SK-N-MC (cell line): ENCODE results near the gene ESYT2.

ENCODE experiments used
- DNase-seq: peaks from one replicate; pipeline ENCODE4 v3.0.0-alpha.2; 2011; ENCODE audit warnings: low read depth, low spot score
- H3K27ac ChIP-seq: fragments of 200-600 bp; sonication (generic); 2 replicates; pipeline ENCODE4 v1.5.1; 2016; ENCODE audit warnings: mixed run types
- H3K36me3 ChIP-seq: fragments of 200-600 bp; sonication (generic); 2 replicates; pipeline ENCODE4 v1.6.1; 2017; ENCODE audit warnings: antibody characterized with exemption, low read length, mixed read lengths; ENCODE audit not compliant: insufficient read depth
- H3K4me3 ChIP-seq: fragments of 200-600 bp; sonication (generic); 2 replicates; pipeline ENCODE4 v1.5.1; 2016
- H3K9ac ChIP-seq: fragments of 200-600 bp; sonication (generic); 2 replicates; pipeline ENCODE4 v1.8.0; 2017; ENCODE audit warnings: mixed run types, mixed read lengths; ENCODE audit not compliant: insufficient read length
- H3K9me3 ChIP-seq: fragments of 200-600 bp; sonication (generic); 2 replicates; pipeline ENCODE4 v1.6.1; 2017; ENCODE audit warnings: low read depth, mild to moderate bottlenecking, antibody characterized with exemption, low read length, moderate library complexity, mixed read lengths
- EZH2 ChIP-seq: fragments of 200-600 bp; sonication (generic); IDR thresholded peaks from one replicate; pipeline ENCODE4 v1.6.1; 2017; ENCODE audit warnings: antibody characterized with exemption
- FOXP2 ChIP-seq: optimal IDR thresholded peaks from 2 replicates; pipeline ENCODE3; 2011; ENCODE audit warnings: mild to moderate bottlenecking, moderate library complexity; ENCODE audit not compliant: insufficient read depth; ENCODE audit errors: extremely low read length, control extremely low read depth
- POLR2AphosphoS5 ChIP-seq: IDR thresholded peaks from 2 replicates; pipeline ENCODE4 v1.6.1; 2012; ENCODE audit warnings: mild to moderate bottlenecking, low read depth, low read length, borderline replicate concordance

The ESYT2 gene

GRCh38 chr7:158689488-158689887 lies 139.8 kb downstream of the ESYT2 start:
- Histone ChIP-seq H3K9me3 (no peaks in the 10 kb centered on the region), H3K9ac (no peak overlapping the region), H3K27ac (no peak overlapping the region), H3K36me3 (peaks cover 78% of the 10 kb centered on the region), H3K4me3 (no peak overlapping the region)
- DNase-seq = no peak
- TF ChIP-seq FOXP2 (no peak), POLR2AphosphoS5 (no peak), EZH2 (no peak)

GRCh38 chr7:158687406-158687805 lies 141.9 kb downstream of the ESYT2 start:
- Histone ChIP-seq H3K27ac (no peak overlapping the region), H3K9ac (no peak overlapping the region), H3K4me3 (no peak overlapping the region), H3K9me3 (no peaks in the 10 kb centered on the region), H3K36me3 (peaks cover 83% of the 10 kb centered on the region)
- DNase-seq = no peak
- TF ChIP-seq EZH2 (no peak), POLR2AphosphoS5 (no peak), FOXP2 (no peak)

- Histone ChIP-seq H3K9ac (no peak overlapping the region), H3K27ac (no peak overlapping the region), H3K9me3 (no peaks in the 10 kb centered on the region), H3K4me3 (no peak overlapping the region), H3K36me3 (peaks cover 80% of the 10 kb centered on the region)
- DNase-seq = no peak
- no peak for TF ChIP-seq POLR2AphosphoS5
- TF ChIP-seq EZH2 = no peak
- no peak for TF ChIP-seq FOXP2
Observed at GRCh38 chr7:158685693-158686092, 143.6 kb downstream of the ESYT2 start.

- DNase-seq = no peak
- Histone ChIP-seq H3K36me3 (peaks cover 79% of the 10 kb centered on the region), H3K4me3 (no peak overlapping the region), H3K9ac (no peak overlapping the region), H3K9me3 (no peaks in the 10 kb centered on the region), H3K27ac (no peak overlapping the region)
- TF ChIP-seq POLR2AphosphoS5 (no peak), FOXP2 (no peak), EZH2 (no peak)
Observed at GRCh38 chr7:158684329-158684728, 145.0 kb downstream of the ESYT2 start.

GRCh38 chr7:158683541-158683940 lies 145.8 kb downstream of the ESYT2 start:
- TF ChIP-seq POLR2AphosphoS5 = no peak
- TF ChIP-seq FOXP2 = no peak
- no peak for TF ChIP-seq EZH2
- no peak for DNase-seq
- Histone ChIP-seq H3K27ac (no peak overlapping the region), H3K36me3 (peaks cover 80% of the 10 kb centered on the region), H3K9me3 (no peaks in the 10 kb centered on the region), H3K4me3 (no peak overlapping the region), H3K9ac (no peak overlapping the region)

GRCh38 chr7:158682456-158682855 lies 146.9 kb downstream of the ESYT2 start:
- Histone ChIP-seq H3K9ac (no peak overlapping the region), H3K9me3 (no peaks in the 10 kb centered on the region), H3K4me3 (no peak overlapping the region), H3K27ac (no peak overlapping the region), H3K36me3 (peaks cover 73% of the 10 kb centered on the region)
- TF ChIP-seq FOXP2 = no peak
- no peak for TF ChIP-seq EZH2
- DNase-seq = no peak
